Spinal cord (tissue), 10 donors: ENCODE measurements around the gene LZTFL1. TPM values are rescaled to one million over a fixed set of nuclear protein-coding genes. Genes with fewer than 3 reads are reported as not detected.

Source experiments
- DNase-seq, 6 donors: peaks; one replicate each; pipeline versions ENCODE4 v3.0.0 to v3.0.0-alpha.2; 2013 to 2015; ENCODE audit warnings: low spot score in 6 of 6, low read depth in 4 of 6
- H3K27ac ChIP-seq: one replicate; pipeline ENCODE4 v1.5.1; 2013; ENCODE audit warnings: low read depth, low read length, control low read depth
- H3K27me3 ChIP-seq: one replicate; pipeline ENCODE4 v1.6.1; 2013; ENCODE audit warnings: low read length; ENCODE audit not compliant: control insufficient read depth, insufficient read depth
- H3K36me3 ChIP-seq: one replicate; pipeline ENCODE4 v1.6.1; 2013; ENCODE audit warnings: low read length; ENCODE audit not compliant: control insufficient read depth, insufficient read depth
- H3K4me1 ChIP-seq: one replicate; pipeline ENCODE4 v1.6.1; 2013; ENCODE audit warnings: low read length; ENCODE audit not compliant: control insufficient read depth, insufficient read depth
- H3K4me3 ChIP-seq: one replicate; pipeline ENCODE4 v1.5.1; 2013; ENCODE audit warnings: low read depth, low read length, control low read depth
- H3K9me3 ChIP-seq: one replicate; pipeline ENCODE4 v1.6.1; 2013; ENCODE audit warnings: low read length; ENCODE audit not compliant: control insufficient read depth, insufficient read depth
- WGBS: methylation state at CpG from one replicate; pipeline ENCODE4 v1.1.5; 2013; ENCODE audit warnings: missing lambda C conversion rate; ENCODE audit not compliant: insufficient coverage; 5-methylcytosine and 5-hydroxymethylcytosine counted together
- polyA plus RNA-seq, 2 donors: library from polyadenylated mRNA; unstranded; fragments of 120-200 nt; gene quantifications; one replicate each; pipeline ENCODE4 v1.2.1, GENCODE V29; 2013; ENCODE audit not compliant: insufficient read length in 2 of 2
- total RNA-seq, 2 donors: library from RNA; depleted of rRNA in 1 of 2; stranded (reverse); fragments of 120-200 nt in 1 of 2; fragments of >200 nt in 1 of 2; gene quantifications; one replicate each; pipeline versions ENCODE4 v1.2.3 to v1.2.4, GENCODE V29; 2013 to 2014
- donor health status: healthy.

The LZTFL1 gene
- total and polyA plus RNA-seq, 4 donors, result 25.9 to 46.5 (median 31.4) TPM

GRCh38 chr3:45821127-45821526 is 20.8 kb downstream of the LZTFL1 start:
- Histone ChIP-seq H3K4me3 (no peak overlapping the region), H3K4me1 (no peaks in the 10 kb centered on the region), H3K27ac (no peak overlapping the region), H3K36me3 (peaks cover 4% of the 10 kb centered on the region), H3K9me3 (peaks cover 4% of the 10 kb centered on the region), H3K27me3 (no peaks in the 10 kb centered on the region)
- DNase-seq, result no peak
- no CpG with 5 or more reads among the region's 1 CpG for WGBS

DNA sequence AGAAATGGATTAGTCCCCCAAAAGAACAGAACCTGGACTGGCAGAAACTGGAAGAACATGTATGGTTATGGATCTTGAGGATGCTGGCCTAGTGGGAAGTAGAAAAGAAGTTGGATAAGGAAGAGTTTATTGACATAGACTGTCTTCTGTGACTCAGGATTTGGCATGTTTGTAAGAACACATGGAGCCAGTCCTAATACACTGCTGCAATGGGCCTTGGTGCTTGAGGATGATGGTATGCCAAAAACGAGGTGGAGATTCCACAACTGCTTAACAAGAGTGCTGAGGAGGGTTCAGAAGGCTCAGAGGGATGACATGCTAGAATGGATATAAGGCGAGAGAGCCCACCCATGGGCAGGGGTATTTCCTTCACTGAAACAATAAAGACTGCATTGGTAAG is 22.4 kb downstream of the LZTFL1 start:
- H3K4me3 ChIP-seq, result no peak overlapping the region
- WGBS, result 92% methylated on average over 2 of the region's 2 CpGs
- DNase-seq, result no peak
- no peaks in the 10 kb centered on the region for H3K27me3 ChIP-seq
- H3K36me3 ChIP-seq, result peaks cover 4% of the 10 kb centered on the region
- no peaks in the 10 kb centered on the region for H3K4me1 ChIP-seq
- H3K9me3 ChIP-seq, result peaks cover 4% of the 10 kb centered on the region
- no peak overlapping the region for H3K27ac ChIP-seq

DNA sequence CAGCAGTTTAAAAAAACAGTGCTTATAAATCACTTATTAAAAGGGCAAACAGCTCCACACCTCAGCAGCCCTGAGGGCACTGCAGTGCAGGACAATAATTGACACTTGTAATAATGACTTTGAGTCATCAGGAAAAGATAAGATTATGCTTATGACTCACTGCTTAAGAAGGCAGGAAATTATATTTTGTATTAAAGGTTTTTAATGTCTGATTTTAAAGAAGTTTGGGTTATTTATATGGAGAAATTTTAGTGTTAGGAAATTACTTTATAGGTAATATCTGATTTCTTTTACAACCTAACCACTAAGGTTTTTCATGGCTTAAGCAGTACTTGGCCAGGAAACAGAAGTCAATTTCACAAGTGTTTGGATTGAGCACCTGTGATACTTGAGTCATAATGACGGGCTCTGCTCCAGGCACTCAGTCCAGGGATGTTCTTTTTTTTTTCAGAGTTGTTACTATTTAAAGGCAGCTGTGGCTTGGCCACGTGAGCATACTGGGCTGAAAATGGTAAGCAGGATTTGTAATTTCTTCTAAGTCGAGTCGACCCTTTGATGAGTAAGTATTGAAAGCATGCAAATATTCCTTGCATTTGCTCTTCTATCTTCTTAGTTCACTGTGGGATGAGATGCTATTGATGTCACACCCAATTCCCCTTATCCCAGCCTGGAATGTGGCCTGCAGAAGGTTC is 23.9 kb downstream of the LZTFL1 start:
- Histone ChIP-seq H3K4me1 (no peaks in the 10 kb centered on the region), H3K4me3 (no peak overlapping the region), H3K36me3 (peaks cover 4% of the 10 kb centered on the region), H3K27ac (no peak overlapping the region), H3K27me3 (no peaks in the 10 kb centered on the region), H3K9me3 (peaks cover 4% of the 10 kb centered on the region)
- no peak for DNase-seq
- 80% methylated on average over 1 of the region's 4 CpGs for WGBS

GRCh38 chr3:45816544-45816943 is 25.4 kb downstream of the LZTFL1 start:
- Histone ChIP-seq H3K27ac (no peak overlapping the region), H3K36me3 (no peaks in the 10 kb centered on the region), H3K4me1 (no peaks in the 10 kb centered on the region), H3K4me3 (no peak overlapping the region), H3K9me3 (peaks cover 4% of the 10 kb centered on the region), H3K27me3 (no peaks in the 10 kb centered on the region)
- 80% methylated on average over 2 of the region's 3 CpGs for whole genome bisulfite sequencing
- DNase-seq, result no peak

DNA sequence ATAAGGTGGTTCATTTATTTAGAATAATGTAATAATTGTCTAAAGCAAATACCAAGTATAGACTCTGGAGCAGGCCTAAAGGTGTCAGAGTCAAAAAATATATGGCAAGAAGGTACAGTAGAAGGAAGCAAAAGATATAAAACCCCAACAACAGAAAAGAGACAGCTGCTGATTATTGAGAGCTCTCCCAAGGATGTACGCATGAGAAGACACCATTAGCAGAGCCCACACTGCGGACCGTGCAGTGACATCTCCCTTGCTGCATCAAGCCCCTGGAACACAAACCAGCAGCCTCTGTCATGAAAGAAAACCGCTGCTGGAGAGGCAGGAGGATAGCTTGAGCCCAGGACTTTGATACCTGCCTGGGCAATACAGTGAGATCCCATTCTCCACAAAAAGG is 27.6 kb downstream of the LZTFL1 start:
- no peak overlapping the region for H3K4me3 ChIP-seq
- no peaks in the 10 kb centered on the region for H3K36me3 ChIP-seq
- peaks cover 4% of the 10 kb centered on the region for H3K9me3 ChIP-seq
- no peaks in the 10 kb centered on the region for H3K27me3 ChIP-seq
- no peak overlapping the region for H3K27ac ChIP-seq
- H3K4me1 ChIP-seq, result no peaks in the 10 kb centered on the region
- 100% methylated on average over 3 of the region's 4 CpGs for WGBS
- no peak for DNase-seq

DNA sequence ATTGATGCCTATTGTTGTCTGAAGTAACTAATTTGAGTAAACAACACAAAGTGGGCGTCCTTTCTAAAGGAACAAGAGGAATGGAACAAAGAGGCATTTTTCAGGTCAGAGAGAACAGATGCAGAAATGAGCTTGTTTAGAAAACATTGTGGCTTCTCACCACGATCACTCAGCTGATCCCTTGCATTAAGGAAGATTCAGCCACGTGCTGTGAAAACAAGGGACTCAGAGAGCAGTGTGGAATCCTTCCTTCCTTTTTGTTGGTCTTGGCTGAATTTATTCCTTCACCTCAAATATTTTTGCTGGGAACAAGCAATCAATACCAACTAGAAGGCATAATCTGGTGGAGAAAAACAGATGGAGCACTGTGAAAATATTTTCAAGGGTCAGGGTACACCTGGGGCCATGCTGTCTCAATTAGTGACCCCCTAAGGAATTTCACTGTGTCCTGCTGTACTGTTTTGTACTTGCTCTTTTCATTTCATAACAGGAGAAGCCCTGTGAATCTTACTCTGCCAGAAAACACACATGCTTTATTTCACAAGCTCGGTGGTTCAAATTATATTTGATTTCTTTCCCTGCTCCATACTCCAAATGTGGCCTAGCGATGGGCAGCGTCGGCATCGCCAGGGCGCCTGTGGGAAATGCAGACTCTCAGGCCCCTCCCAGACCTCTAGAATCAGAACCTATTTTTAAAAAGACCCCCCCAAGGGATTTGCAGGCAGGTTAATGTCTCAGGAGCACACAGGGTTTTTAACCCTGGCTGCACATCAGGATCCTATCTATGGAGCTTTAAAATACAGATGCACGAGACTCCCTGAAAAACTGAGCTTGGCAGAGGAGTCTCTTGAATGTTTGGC is 34.0 kb downstream of the LZTFL1 start:
- H3K27me3 ChIP-seq, result no peaks in the 10 kb centered on the region
- H3K27ac ChIP-seq, result peak overlapping the region; percentile 40
- H3K36me3 ChIP-seq, result no peaks in the 10 kb centered on the region
- WGBS, result 47% methylated on average over 7 of the region's 10 CpGs
- no peak overlapping the region for H3K4me3 ChIP-seq
- peak in 2 of 6 donors; percentile 36 to 70 for DNase-seq
- no peaks in the 10 kb centered on the region for H3K9me3 ChIP-seq
- no peaks in the 10 kb centered on the region for H3K4me1 ChIP-seq

DNA sequence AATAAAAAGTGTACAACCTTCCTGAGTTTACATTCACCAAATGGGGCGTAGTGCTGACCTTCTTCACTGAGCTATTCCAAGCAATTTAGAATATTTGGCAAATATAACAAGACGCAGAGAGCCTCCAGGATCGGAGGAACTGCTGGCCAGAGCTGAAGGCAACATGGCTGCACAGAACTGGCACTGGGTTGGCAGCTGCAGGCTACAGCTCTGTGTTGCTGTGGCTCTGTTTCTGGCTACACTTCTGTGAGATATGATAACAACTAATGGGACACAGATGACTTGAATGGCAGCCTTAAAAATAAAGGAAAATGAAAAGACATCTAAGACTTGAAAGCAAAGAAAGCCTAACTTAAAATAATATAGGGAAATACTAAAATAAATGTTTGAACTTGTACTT is 34.8 kb downstream of the LZTFL1 start:
- 69% methylated on average over 3 of the region's 3 CpGs for WGBS

GRCh38 chr3:45806072-45806471 is 35.8 kb downstream of the LZTFL1 start:
- DNase-seq, result no peak
- Histone ChIP-seq H3K4me1 (no peaks in the 10 kb centered on the region), H3K36me3 (no peaks in the 10 kb centered on the region), H3K9me3 (no peaks in the 10 kb centered on the region), H3K27ac (no peak overlapping the region), H3K4me3 (no peak overlapping the region), H3K27me3 (no peaks in the 10 kb centered on the region)
- WGBS, result 100% methylated on average over 1 of the region's 3 CpGs

More for the DNA sequence above, 34.8 kb downstream of the LZTFL1 start:
- Histone ChIP-seq H3K36me3 (no peaks in the 10 kb centered on the region), H3K27me3 (no peaks in the 10 kb centered on the region), H3K4me3 (no peak overlapping the region), H3K9me3 (no peaks in the 10 kb centered on the region), H3K4me1 (no peaks in the 10 kb centered on the region), H3K27ac (peak overlapping the region; percentile 6)
- DNase-seq, result no peak

GRCh38 chr3:45803252-45803935 is 38.5 kb downstream of the LZTFL1 start:
- H3K27ac ChIP-seq, result no peak overlapping the region
- DNase-seq, result no peak
- peaks cover 7% of the 10 kb centered on the region for H3K27me3 ChIP-seq
- H3K4me3 ChIP-seq, result no peak overlapping the region
- no peaks in the 10 kb centered on the region for H3K9me3 ChIP-seq
- 100% methylated on average over 5 of the region's 5 CpGs for WGBS
- no peaks in the 10 kb centered on the region for H3K36me3 ChIP-seq
- no peaks in the 10 kb centered on the region for H3K4me1 ChIP-seq
